ENCODE results near the gene L3MBTL2. TPM values are rescaled to one million over a fixed set of nuclear protein-coding genes. Genes with fewer than 3 reads are reported as not detected.

L3MBTL2 gene
- polyA plus RNA-seq, 1 experiment = 19.1 TPM

GRCh38 chr22:41237036-41237706, 32.1 kb downstream of the L3MBTL2 start:
- TF ChIP-seq CTCF (IDR thresholded peaks at IDR 0.05; ENCODE audit: low read depth, low read length) = no peak
- CTCF ChIA-PET = interaction anchor here (1.0 to 1.3 kb wide), 3 partner anchors 17 to 315 kb away, joined by 4 to 7 read pairs (median 4); no protein-coding TSS in a partner anchor
- Histone ChIP-seq H3K9me3 (ENCODE audit: control insufficient read depth, insufficient read depth, low read length) (no peaks in the 10 kb centered on the region; the same call in 1 of the 2 replicates), H3K4me3 (ENCODE audit: low read depth, low read length) (peak overlapping the region; percentile 17; the same call in 1 of the 2 replicates), H3K27ac (ENCODE audit: low read depth, low read length) (no peak overlapping the region), H3K27me3 (ENCODE audit: control insufficient read depth, insufficient read depth, low read length) (peaks cover 2% of the 10 kb centered on the region)
- DNase-seq (ENCODE audit: low read depth, low spot score) = no peak
- POLR2A ChIA-PET = interaction anchor here (0.5 to 0.9 kb wide), 4 partner anchors 160 to 314 kb away, joined by 3 to 7 read pairs (median 4); no protein-coding TSS in a partner anchor

- CTCF ChIA-PET = interaction anchor here (0.5 to 1.3 kb wide), 5 partner anchors 18 to 315 kb away, joined by 3 to 7 read pairs (median 4); no protein-coding TSS in a partner anchor
- H3K9me3 ChIP-seq (ENCODE audit: control insufficient read depth, insufficient read depth, low read length) = no peaks in the 10 kb centered on the region; the same call in 1 of the 2 replicates
- POLR2A ChIA-PET = interaction anchor here (0.6 to 0.9 kb wide), 6 partner anchors 20 to 662 kb away, joined by 3 to 9 read pairs (median 4); no protein-coding TSS in a partner anchor
- H3K27ac ChIP-seq (ENCODE audit: low read depth, low read length) = no peak overlapping the region
- DNase-seq (ENCODE audit: low read depth, low spot score) = no peak
- H3K27me3 ChIP-seq (ENCODE audit: control insufficient read depth, insufficient read depth, low read length) = peaks cover 2% of the 10 kb centered on the region
- peak overlapping the region; percentile 17; the same call in 1 of the 2 replicates for H3K4me3 ChIP-seq (ENCODE audit: low read depth, low read length)
- peak; percentile 24; the same call in 1 of the 2 replicates for TF ChIP-seq CTCF (IDR thresholded peaks at IDR 0.05; ENCODE audit: low read depth, low read length)
Observed at GRCh38 chr22:41237707-41238569, 32.8 kb downstream of the L3MBTL2 start.

GRCh38 chr22:41238570-41239442, 33.7 kb downstream of the L3MBTL2 start:
- CTCF ChIA-PET = interaction anchor here (1.2 kb wide), 1 partner anchor 279 kb away, joined by 4 read pairs; no protein-coding TSS in a partner anchor
- POLR2A ChIA-PET = interaction anchor here (0.6 kb wide), 3 partner anchors 19 to 163 kb away, joined by 3 to 4 read pairs (median 3); no protein-coding TSS in a partner anchor

More at GRCh38 chr22:41238570-41239442, 33.7 kb downstream of the L3MBTL2 start:
- Histone ChIP-seq H3K4me3 (ENCODE audit: low read depth, low read length) (no peak overlapping the region), H3K27ac (ENCODE audit: low read depth, low read length) (no peak overlapping the region), H3K27me3 (ENCODE audit: control insufficient read depth, insufficient read depth, low read length) (peaks cover 2% of the 10 kb centered on the region), H3K9me3 (ENCODE audit: control insufficient read depth, insufficient read depth, low read length) (no peaks in the 10 kb centered on the region; the same call in 1 of the 2 replicates)
- no peak for TF ChIP-seq CTCF (IDR thresholded peaks at IDR 0.05; ENCODE audit: low read depth, low read length)
- DNase-seq (ENCODE audit: low read depth, low spot score) = no peak
